ENCODE measurements around the gene KRTAP12-2.

Gene KRTAP12-2

GRCh38 chr21:44623575-44623974, 43.2 kb downstream of the KRTAP12-2 start:
- DNase-seq = no peak

- no peak for DNase-seq
Measured at GRCh38 chr21:44619886-44620285, 46.8 kb downstream of the KRTAP12-2 start.

DNA sequence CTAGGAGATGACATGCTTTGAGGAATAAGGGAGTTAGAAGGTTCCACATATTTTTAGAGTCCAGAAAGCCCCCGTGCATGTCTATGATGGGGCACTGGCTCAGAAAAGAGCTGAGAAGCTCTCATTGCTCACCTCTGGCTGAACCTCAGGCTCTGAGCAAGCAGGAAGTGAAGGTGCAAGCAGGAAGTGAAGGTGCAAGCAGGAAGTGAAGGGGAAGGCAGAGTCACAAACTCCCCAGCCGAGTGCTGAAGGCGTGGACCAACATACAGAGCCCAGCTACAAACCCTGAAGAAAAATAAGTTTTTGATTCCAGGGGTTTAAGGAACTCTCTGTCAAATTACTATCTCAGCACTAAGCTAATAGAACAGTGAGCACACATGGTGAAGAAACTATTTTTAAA, 47.8 kb downstream of the KRTAP12-2 start:
- no peak for DNase-seq

DNA sequence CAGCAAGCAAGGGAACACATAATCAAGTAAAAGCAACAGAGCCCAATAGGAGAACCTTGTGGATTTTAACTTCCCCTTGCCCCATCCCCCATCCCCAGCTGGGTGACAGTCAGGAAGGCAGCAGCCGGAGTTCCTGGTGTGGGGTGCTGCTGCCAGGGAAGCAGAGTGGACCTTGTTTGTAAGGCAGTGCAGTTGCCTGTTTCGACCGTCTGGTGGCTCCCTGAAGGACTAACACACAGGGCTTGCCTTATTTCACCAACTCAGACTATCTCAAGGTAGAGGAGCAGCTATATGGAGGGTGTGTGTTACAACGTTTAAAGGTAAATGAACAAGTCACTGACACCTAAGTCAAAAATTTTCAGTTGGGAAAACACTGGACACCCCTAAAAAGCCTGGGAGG, 48.2 kb downstream of the KRTAP12-2 start:
- no peak for DNase-seq

- DNase-seq = no peak
Measured at GRCh38 chr21:44617071-44617501, 49.6 kb downstream of the KRTAP12-2 start.

DNA sequence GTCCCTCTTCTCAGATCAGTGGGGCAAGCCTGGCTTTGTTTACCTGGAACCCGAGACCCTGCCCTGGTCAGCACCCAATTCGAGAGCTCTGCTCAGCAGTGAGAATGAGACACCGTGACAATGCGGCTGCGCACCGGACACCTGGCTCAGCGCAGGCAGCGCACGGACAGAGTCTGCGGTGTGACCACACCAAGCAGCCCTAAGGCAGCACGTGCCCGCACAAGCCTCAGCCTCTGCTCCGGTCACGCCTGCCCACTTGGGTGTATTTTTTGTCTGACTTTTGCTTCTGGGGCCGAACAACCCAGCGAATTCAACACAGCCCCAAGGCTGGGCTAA, 50.2 kb downstream of the KRTAP12-2 start:
- no peak for DNase-seq
